IMR-90 (cell line): Measurements from ENCODE around the gene NBPF15. TPM values are rescaled to one million over a fixed set of nuclear protein-coding genes. Genes with fewer than 3 reads are reported as not detected.
"Not testable (repeated sequence)": the region's sequence is repeated elsewhere in the genome, so short reads cannot be mapped to it uniquely, and the experiment has no call there.

ENCODE experiments used
- ATAC-seq: fragments of 200-7000 bp; cut with Tn5 transposase; 2 replicates; pipeline ENCODE4 v1.9.1; 2020; ENCODE audit warnings: low read depth, mild to moderate bottlenecking, moderate library complexity
- BruUV-seq: library from RNA; stranded (reverse); fragments of 400-500 nt; replicated peaks from 2 replicates; lab custom pipeline; 2021; lab: Mats Ljungman, UMichigan
- CTCF ChIA-PET: fragments of 300-600 bp; formaldehyde crosslinking; extraction: SDS; loops from one replicate; lab custom pipeline; 2021; ENCODE audit warnings: antibody characterized with exemption; lab: Yijun Ruan, JAX
- POLR2A ChIA-PET: fragments of 300-600 bp; sonication (Branson Sonifier 250); formaldehyde crosslinking; loops from one replicate; lab custom pipeline; 2022; ENCODE audit warnings: antibody characterized with exemption; ENCODE audit not compliant: unreplicated experiment; lab: Charles Lee
- DNase-seq: peaks from one replicate; pipeline ENCODE4 v3.0.0; 2013
- H2AFZ ChIP-seq: replicated peaks from 2 replicates; pipeline ENCODE3; 2013; ENCODE audit warnings: low read length, mild to moderate bottlenecking; ENCODE audit not compliant: poor library complexity
- H2AK5ac ChIP-seq: 2 replicates; pipeline ENCODE4 v1.6.1; 2013; ENCODE audit warnings: low read depth, low read length, inconsistent platforms
- H2AK9ac ChIP-seq: replicated peaks from 2 replicates; pipeline ENCODE3; 2013; ENCODE audit warnings: mild to moderate bottlenecking, low read depth, low read length, moderate library complexity; ENCODE audit not compliant: poor library complexity
- H2BK120ac ChIP-seq: 2 replicates; pipeline ENCODE4 v1.6.1; 2013; ENCODE audit warnings: low read depth, low read length, inconsistent platforms
- H2BK15ac ChIP-seq: 3 replicates; pipeline ENCODE4 v1.6.1; 2013; ENCODE audit warnings: low read depth, low read length, inconsistent platforms
- H2BK20ac ChIP-seq: 2 replicates; pipeline ENCODE4 v1.6.1; 2013; ENCODE audit warnings: low read depth, mild to moderate bottlenecking, inconsistent platforms, low read length, moderate library complexity
- H2BK5ac ChIP-seq: 2 replicates; pipeline ENCODE4 v1.6.1; 2013; ENCODE audit warnings: mild to moderate bottlenecking, low read depth, low read length, inconsistent platforms; ENCODE audit not compliant: poor library complexity, severe bottlenecking
- H3K14ac ChIP-seq: replicated peaks from 2 replicates; pipeline ENCODE4 v1.6.1; 2013; ENCODE audit warnings: low read depth, low read length, inconsistent platforms
- H3K18ac ChIP-seq: 2 replicates; pipeline ENCODE4 v1.6.1; 2013; ENCODE audit warnings: low read depth, low read length, control low read depth
- H3K23ac ChIP-seq: 2 replicates; pipeline ENCODE4 v1.6.1; 2013; ENCODE audit warnings: low read depth, low read length, inconsistent platforms
- H3K27ac ChIP-seq: 2 replicates; pipeline ENCODE4 v1.5.1; 2013; ENCODE audit warnings: mild to moderate bottlenecking, control low read depth, low read length; ENCODE audit not compliant: insufficient read depth
- H3K27me3 ChIP-seq: 2 replicates; pipeline ENCODE4 v1.6.1; 2013; ENCODE audit warnings: low read length; ENCODE audit not compliant: control insufficient read depth, insufficient read depth
- H3K36me3 ChIP-seq: 2 replicates; pipeline ENCODE4 v1.6.1; 2013; ENCODE audit warnings: low read length, mixed read lengths; ENCODE audit not compliant: control insufficient read depth, insufficient read depth
- H3K4ac ChIP-seq: 2 replicates; pipeline ENCODE4 v1.6.1; 2013; ENCODE audit warnings: low read depth, low read length, inconsistent platforms
- H3K4me1 ChIP-seq: 2 replicates; pipeline ENCODE4 v1.6.1; 2013; ENCODE audit warnings: low read length, mixed read lengths; ENCODE audit not compliant: control insufficient read depth, insufficient read depth
- H3K4me2 ChIP-seq: 2 replicates; pipeline ENCODE4 v1.6.1; 2013; ENCODE audit warnings: low read depth, mild to moderate bottlenecking, control low read depth, low read length, moderate library complexity
- H3K4me3 ChIP-seq: 2 replicates; pipeline ENCODE4 v1.5.1; 2013; ENCODE audit warnings: low read depth, mild to moderate bottlenecking, control low read depth, low read length, moderate library complexity; ENCODE audit not compliant: insufficient read depth
- H3K56ac ChIP-seq: 2 replicates; pipeline ENCODE4 v1.6.1; 2013; ENCODE audit warnings: low read length, inconsistent platforms; ENCODE audit not compliant: insufficient read depth; ENCODE audit errors: extremely low read depth
- H3K79me1 ChIP-seq, 2 experiments: 2 replicates each; pipeline ENCODE4 v1.6.1; 2013; ENCODE audit warnings: low read length in 2 of 2, inconsistent platforms in 1 of 2, low read depth in 1 of 2
- H3K9ac ChIP-seq: 2 replicates; pipeline ENCODE4 v1.6.1; 2013; ENCODE audit warnings: low read depth, low read length, control low read depth
- H3K9me1 ChIP-seq: 2 replicates; pipeline ENCODE4 v1.6.1; 2013; ENCODE audit warnings: low read length, inconsistent platforms; ENCODE audit not compliant: insufficient read depth
- H3K9me3 ChIP-seq: 2 replicates; pipeline ENCODE4 v1.6.1; 2013; ENCODE audit warnings: low read length; ENCODE audit not compliant: control insufficient read depth, insufficient read depth
- H4K20me1 ChIP-seq: 2 replicates; pipeline ENCODE4 v1.6.1; 2013; ENCODE audit warnings: low read length, inconsistent platforms; ENCODE audit not compliant: insufficient read depth
- H4K5ac ChIP-seq: 2 replicates; pipeline ENCODE4 v1.6.1; 2013; ENCODE audit warnings: mild to moderate bottlenecking, low read depth, low read length, control low read depth
- H4K8ac ChIP-seq, 2 experiments: 2 replicates each; pipeline ENCODE4 v1.6.1; 2013; ENCODE audit warnings: low read depth in 2 of 2, low read length in 2 of 2, control low read depth in 1 of 2, inconsistent platforms in 1 of 2
- H4K91ac ChIP-seq: 2 replicates; pipeline ENCODE4 v1.6.1; 2013; ENCODE audit warnings: low read depth, low read length, inconsistent platforms; ENCODE audit not compliant: insufficient read depth
- WGBS, 2 experiments: methylation state at CpG; one replicate each; pipeline versions ENCODE4 v1.1.5 to v1.1.7; 2013; ENCODE audit warnings: missing lambda C conversion rate in 2 of 2; ENCODE audit not compliant: insufficient read length in 1 of 2; ENCODE audit errors: extremely low coverage in 2 of 2; 5-methylcytosine and 5-hydroxymethylcytosine counted together
- dilution Hi-C: fragments of 300-500 bp; cut with HindIII; formaldehyde crosslinking; loops from one replicate; pipeline ENCODE4 v1.14.3; 2018; ENCODE audit warnings: low sequenced_read_pairs; ENCODE audit not compliant: unreplicated experiment
- in situ Hi-C: fragments of 300-500 bp; cut with MboI; formaldehyde crosslinking; loops from 3 replicates; pipeline ENCODE4 v1.14.3; 2019; ENCODE audit warnings: low sequenced_read_pairs, inconsistent platforms, mixed read lengths
- intact Hi-C: fragments of 100-400 bp; cut with micrococcal nuclease; formaldehyde crosslinking; loops from 2 replicates; pipeline ENCODE4 v1.10.0; 2022
- polyA plus RNA-seq, 3 experiments: library from polyadenylated mRNA; depleted of rRNA; stranded (reverse); fragments of >200 nt; gene quantifications; 2 replicates each; pipeline ENCODE4 v1.2.3, GENCODE V29; 2012; ENCODE audit warnings: low replicate concordance in 1 of 3
- total RNA-seq: library from RNA; depleted of rRNA; stranded (reverse); fragments of >200 nt; gene quantifications from 2 replicates; pipeline ENCODE4 v1.2.3, GENCODE V29; 2012

The NBPF15 gene
- total and polyA plus RNA-seq, 2 of the 4 experiments (the other 2 are of a cell fraction): 31.0 to 42.7 TPM

GRCh38 chr1:144494130-144494529 is 32.7 kb upstream of the NBPF15 start:
- H2BK5ac ChIP-seq, BruUV-seq, H4K91ac ChIP-seq, H4K5ac ChIP-seq, H3K4me2 ChIP-seq, in situ Hi-C loops, H3K4ac ChIP-seq, intact Hi-C loops, H3K27ac ChIP-seq, H3K36me3 ChIP-seq, dilution Hi-C loops, H3K18ac ChIP-seq, ATAC-seq, CTCF ChIA-PET, H3K14ac ChIP-seq, H2AK9ac ChIP-seq, DNase-seq, H3K27me3 ChIP-seq, H3K23ac ChIP-seq, H2BK120ac ChIP-seq, H3K9me1 ChIP-seq, POLR2A ChIA-PET, H3K4me1 ChIP-seq, H3K4me3 ChIP-seq, H2AFZ ChIP-seq, H4K20me1 ChIP-seq, H3K56ac ChIP-seq, H3K9me3 ChIP-seq, H2BK20ac ChIP-seq, H2AK5ac ChIP-seq, H3K9ac ChIP-seq, H2BK15ac ChIP-seq, H4K8ac ChIP-seq, H3K79me1 ChIP-seq: not testable (repeated sequence)
- WGBS, 2 experiments: no CpG with 5 or more reads among the region's 4 CpGs

- dilution Hi-C loops, intact Hi-C loops, H3K27ac ChIP-seq, H4K5ac ChIP-seq, H2BK120ac ChIP-seq, H2BK15ac ChIP-seq, H3K79me1 ChIP-seq, H3K14ac ChIP-seq, H3K23ac ChIP-seq, BruUV-seq, CTCF ChIA-PET, POLR2A ChIA-PET, H3K9me3 ChIP-seq, H2BK5ac ChIP-seq, H3K27me3 ChIP-seq, H3K9me1 ChIP-seq, H2AK9ac ChIP-seq, H3K4me3 ChIP-seq, H3K9ac ChIP-seq, H3K4me1 ChIP-seq, H3K18ac ChIP-seq, H3K56ac ChIP-seq, H2AFZ ChIP-seq, H3K36me3 ChIP-seq, H4K91ac ChIP-seq, H4K20me1 ChIP-seq, H2AK5ac ChIP-seq, H2BK20ac ChIP-seq, DNase-seq, H3K4ac ChIP-seq, in situ Hi-C loops, ATAC-seq: not testable (repeated sequence)
- H3K4me2 ChIP-seq: 0 out of 2 replicates have a peak overlapping the region, but pooled peaks have one; percentile 35
- no CpG with 5 or more reads among the region's 18 CpGs for WGBS, 2 experiments
- 0 out of 4 replicates have a peak overlapping the region, but pooled peaks of 1 of the 2 experiments have one; percentile 42 for H4K8ac ChIP-seq
Observed at GRCh38 chr1:144490394-144490793, 28.9 kb upstream of the NBPF15 start.
